Endodermal cell (in vitro differentiated cells): ENCODE data around the gene SPRR2A. TPM values are rescaled to one million over a fixed set of nuclear protein-coding genes. Genes with fewer than 3 reads are reported as not detected.

Source experiments
- DNase-seq: peaks from one replicate; pipeline ENCODE4 v3.0.0-alpha.2; 2017
- H3K27ac ChIP-seq: 2 replicates; pipeline ENCODE4 v1.5.1; 2013; ENCODE audit warnings: mild to moderate bottlenecking, low read depth, low read length, moderate library complexity
- H3K27me3 ChIP-seq: 2 replicates; pipeline ENCODE4 v1.6.1; 2013; ENCODE audit warnings: mild to moderate bottlenecking, low read length, moderate library complexity; ENCODE audit not compliant: insufficient read depth, control insufficient read depth, poor library complexity, severe bottlenecking
- H3K36me3 ChIP-seq: 2 replicates; pipeline ENCODE4 v1.7.0; 2013; ENCODE audit warnings: mild to moderate bottlenecking, low read length, moderate library complexity; ENCODE audit not compliant: control insufficient read depth, insufficient read depth
- H3K4me1 ChIP-seq: one replicate; pipeline ENCODE4 v1.7.0; 2013; ENCODE audit warnings: low read length; ENCODE audit not compliant: control insufficient read depth, insufficient read depth
- H3K4me3 ChIP-seq: 2 replicates; pipeline ENCODE4 v1.5.1; 2013; ENCODE audit warnings: mild to moderate bottlenecking, low read length, moderate library complexity
- H3K9ac ChIP-seq: 2 replicates; pipeline ENCODE4 v1.6.1; 2013; ENCODE audit warnings: mild to moderate bottlenecking, low read length, moderate library complexity; ENCODE audit not compliant: poor library complexity, severe bottlenecking; ENCODE audit errors: extremely low read depth
- H3K9me3 ChIP-seq: 2 replicates; pipeline ENCODE4 v1.6.1; 2013; ENCODE audit warnings: mild to moderate bottlenecking, low read length, moderate library complexity; ENCODE audit not compliant: control insufficient read depth
- H3K27ac Mint-ChIP-seq: 2 replicates; pipeline ENCODE4 v1.8.0; 2020; ENCODE audit warnings: mixed read lengths
- H3K27me3 Mint-ChIP-seq: 2 replicates; pipeline ENCODE4 v1.8.0; 2021; ENCODE audit warnings: mild to moderate bottlenecking, mixed read lengths; ENCODE audit not compliant: insufficient read depth
- H3K36me3 Mint-ChIP-seq: 2 replicates; pipeline ENCODE4 v1.8.0; 2020; ENCODE audit warnings: low read depth, mixed read lengths
- H3K4me1 Mint-ChIP-seq: 2 replicates; pipeline ENCODE4 v1.8.0; 2020; ENCODE audit warnings: mixed read lengths
- H3K4me3 Mint-ChIP-seq: 2 replicates; pipeline ENCODE4 v1.8.0; 2020; ENCODE audit warnings: mild to moderate bottlenecking, moderate library complexity, mixed read lengths
- H3K9me3 Mint-ChIP-seq: 2 replicates; pipeline ENCODE4 v1.8.0; 2020; ENCODE audit warnings: mild to moderate bottlenecking, mixed read lengths
- CTCF ChIP-seq: fragments of 200-600 bp; sonication (generic); conservative IDR thresholded peaks from 2 replicates; pipeline ENCODE4 v1.5.0; 2021; ENCODE audit warnings: antibody characterized with exemption, mild to moderate bottlenecking
- WGBS, 2 experiments: methylation state at CpG; one replicate each; pipeline versions ENCODE4 v1.1.5 to v1.1.7; 2013; ENCODE audit warnings: missing lambda C conversion rate in 2 of 2, mixed read lengths in 1 of 2; ENCODE audit not compliant: insufficient coverage in 1 of 2, insufficient read length in 1 of 2; 5-methylcytosine and 5-hydroxymethylcytosine counted together
- total RNA-seq, 2 donors: library from RNA; stranded (reverse); fragmentation: NEBNext Ultra II Directional in 1 of 2; extraction: Animal tissue kit (Norgen Biotek cat#: 25700) in 1 of 2; gene quantifications; 2 replicates in 1 of 2; 3 replicates in 1 of 2; pipeline ENCODE4 v1.2.1, GENCODE V29; 2021

SPRR2A gene
- total RNA-seq, 2 donors from 2014 or later = not detected

GRCh38 chr1:153030895-153031294 lies 26.4 kb downstream of the SPRR2A start, which contains the start of gene SPRR1B:
Gene SPRR1B (plus strand): TSS chr1:153031203. CDS start chr1:153032346, 1,143 bp downstream.
- Histone ChIP-seq H3K36me3 (no peaks in the 10 kb centered on the region), H3K27ac (no peak within 1 kb of the TSS), H3K4me3 (no peak within 1 kb of the TSS), H3K9ac (no peak within 1 kb of the TSS), H3K9me3 (no peaks in the 10 kb centered on the region), H3K27me3 (no peaks in the 10 kb centered on the region), H3K4me1 (no peaks in the 10 kb centered on the region)
- Mint-ChIP-seq H3K27ac (no peak within 1 kb of the TSS), H3K27me3 (no peaks in the 10 kb centered on the region), H3K36me3 (no peaks in the 10 kb centered on the region), H3K4me3 (no peak within 1 kb of the TSS), H3K4me1 (peaks cover 14% of the 10 kb centered on the region), H3K9me3 (peaks cover 5% of the 10 kb centered on the region)
- DNase-seq = no peak
- TF ChIP-seq CTCF = no peak

GRCh38 chr1:153028766-153029165 lies 28.5 kb downstream of the SPRR2A start:
- Mint-ChIP-seq H3K27me3 (no peaks in the 10 kb centered on the region), H3K36me3 (no peaks in the 10 kb centered on the region), H3K4me1 (peaks cover 11% of the 10 kb centered on the region), H3K4me3 (no peak overlapping the region), H3K27ac (no peak overlapping the region), H3K9me3 (peaks cover 5% of the 10 kb centered on the region)
- Histone ChIP-seq H3K4me1 (no peaks in the 10 kb centered on the region), H3K4me3 (no peak overlapping the region), H3K27ac (no peak overlapping the region), H3K27me3 (no peaks in the 10 kb centered on the region), H3K9me3 (no peaks in the 10 kb centered on the region), H3K36me3 (no peaks in the 10 kb centered on the region), H3K9ac (no peak overlapping the region)
- 36 to 50% methylated on average over 1 of the region's 1 CpG for WGBS, 2 experiments
- TF ChIP-seq CTCF = no peak
- no peak for DNase-seq

GRCh38 chr1:153025797-153026196 lies 31.5 kb downstream of the SPRR2A start:
- H3K27me3 Mint-ChIP-seq = no peaks in the 10 kb centered on the region
- H3K27me3 ChIP-seq = no peaks in the 10 kb centered on the region
- H3K4me1 Mint-ChIP-seq = peaks cover 19% of the 10 kb centered on the region
- no peak overlapping the region for H3K9ac ChIP-seq
- H3K27ac Mint-ChIP-seq = no peak overlapping the region
- 40 to 87% methylated on average over 1 of the region's 1 CpG for WGBS, 2 experiments
- no peak overlapping the region for H3K4me3 ChIP-seq
- TF ChIP-seq CTCF = no peak
- DNase-seq = no peak
- peaks cover 4% of the 10 kb centered on the region for H3K4me1 ChIP-seq
- H3K9me3 ChIP-seq = no peaks in the 10 kb centered on the region
- H3K36me3 ChIP-seq = no peaks in the 10 kb centered on the region
- peaks cover 5% of the 10 kb centered on the region for H3K9me3 Mint-ChIP-seq
- no peak overlapping the region for H3K27ac ChIP-seq
- no peak overlapping the region for H3K4me3 Mint-ChIP-seq
- H3K36me3 Mint-ChIP-seq = no peaks in the 10 kb centered on the region
